Fibroblast of lung (primary cell): ENCODE data around the gene FKBP4.

ENCODE experiments used
- EZH2 ChIP-seq: IDR thresholded peaks from 2 replicates; pipeline ENCODE4 v1.5.1; 2012; ENCODE audit warnings: low read length, control low read depth, mild to moderate bottlenecking; ENCODE audit errors: missing control alignments
- TF ChIP-seq, protein P1 (sequence below), 2 donors: IDR thresholded peaks in 1 of 2; conservative IDR thresholded peaks in 1 of 2; 1 replicate in 1 of 2; 2 replicates in 1 of 2; pipeline ENCODE4 v1.5.1; 2011 to 2012; ENCODE audit warnings: low read length in 2 of 2, control low read depth in 1 of 2, inconsistent platforms in 1 of 2, low read depth in 1 of 2, mild to moderate bottlenecking in 1 of 2

DNA sequence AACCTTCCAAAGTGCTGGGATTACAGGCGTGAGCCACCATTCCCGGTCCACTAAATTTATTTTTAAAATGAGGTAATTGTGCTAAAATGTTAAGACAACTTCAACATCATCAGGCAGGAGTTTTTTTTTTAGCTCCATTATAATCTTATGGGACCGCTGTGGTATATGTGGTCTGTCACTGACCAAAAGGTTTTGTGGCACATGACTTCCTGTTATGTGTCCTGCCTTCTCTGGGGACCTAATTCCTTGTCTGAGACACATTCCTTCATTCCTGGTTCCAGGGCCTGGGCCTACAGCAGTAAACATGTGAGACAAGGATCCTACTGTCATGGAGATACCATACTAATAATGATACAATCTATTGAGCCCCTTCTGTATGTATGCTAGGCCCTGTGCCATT is 57.2 kb downstream of the FKBP4 start:
- TF ChIP-seq, protein P1, sequence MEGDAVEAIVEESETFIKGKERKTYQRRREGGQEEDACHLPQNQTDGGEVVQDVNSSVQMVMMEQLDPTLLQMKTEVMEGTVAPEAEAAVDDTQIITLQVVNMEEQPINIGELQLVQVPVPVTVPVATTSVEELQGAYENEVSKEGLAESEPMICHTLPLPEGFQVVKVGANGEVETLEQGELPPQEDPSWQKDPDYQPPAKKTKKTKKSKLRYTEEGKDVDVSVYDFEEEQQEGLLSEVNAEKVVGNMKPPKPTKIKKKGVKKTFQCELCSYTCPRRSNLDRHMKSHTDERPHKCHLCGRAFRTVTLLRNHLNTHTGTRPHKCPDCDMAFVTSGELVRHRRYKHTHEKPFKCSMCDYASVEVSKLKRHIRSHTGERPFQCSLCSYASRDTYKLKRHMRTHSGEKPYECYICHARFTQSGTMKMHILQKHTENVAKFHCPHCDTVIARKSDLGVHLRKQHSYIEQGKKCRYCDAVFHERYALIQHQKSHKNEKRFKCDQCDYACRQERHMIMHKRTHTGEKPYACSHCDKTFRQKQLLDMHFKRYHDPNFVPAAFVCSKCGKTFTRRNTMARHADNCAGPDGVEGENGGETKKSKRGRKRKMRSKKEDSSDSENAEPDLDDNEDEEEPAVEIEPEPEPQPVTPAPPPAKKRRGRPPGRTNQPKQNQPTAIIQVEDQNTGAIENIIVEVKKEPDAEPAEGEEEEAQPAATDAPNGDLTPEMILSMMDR (conservative IDR thresholded peaks at IDR 0.05 in 1 of 2, IDR thresholded peaks at IDR 0.05 in 1 of 2; ENCODE audit: low read depth in 1 of 2, low read length in 2 of 2), result no peak
- TF ChIP-seq EZH2, result no peak
